Measurements from ENCODE around the gene SNRNP200. TPM values are rescaled to one million over a fixed set of nuclear protein-coding genes. Genes with fewer than 3 reads are reported as not detected.

The SNRNP200 gene
- total RNA-seq, 4 donors from 2014 or later = 73.7 to 106 (median 90.8) TPM

DNA sequence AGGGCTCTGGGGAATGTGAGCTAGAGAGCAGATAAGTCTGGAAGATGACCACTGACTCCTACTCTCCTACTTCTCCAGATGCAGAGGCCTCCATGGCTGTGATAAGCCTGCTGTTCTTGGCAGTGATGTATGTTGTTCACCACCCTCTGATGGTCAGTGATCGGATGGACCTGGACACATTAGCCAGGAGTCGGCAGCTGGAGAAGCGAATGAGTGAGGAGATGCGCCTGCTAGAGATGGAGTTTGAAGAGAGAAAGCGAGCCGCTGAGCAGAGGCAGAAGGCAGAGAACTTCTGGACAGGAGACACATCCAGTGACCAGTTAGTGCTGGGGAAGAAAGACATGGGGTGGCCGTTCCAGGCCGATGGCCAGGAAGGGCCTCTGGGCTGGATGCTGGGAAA lies 21.2 kb upstream of the SNRNP200 start:
- DNase-seq (ENCODE audit: extremely low spot score) = no peak
- H3K9me3 ChIP-seq = no peaks in the 10 kb centered on the region
- H3K4me1 ChIP-seq = peaks cover 17 to 26% (median 22%) of the 10 kb centered on the region in 4 donors
- H3K36me3 ChIP-seq = peaks cover 0 to 9% (median 0%) of the 10 kb centered on the region in 4 donors
- H3K4me3 ChIP-seq = no peak overlapping the region
- no peak overlapping the region for H3K27ac ChIP-seq (replicated peaks in 1 of 4)
- WGBS = 92% methylated on average over 8 of the region's 8 CpGs
- intact Hi-C loops (cut with DNase I) = no loop called here
- no peak for TF ChIP-seq CTCF (IDR thresholded peaks at IDR 0.05)
- TF ChIP-seq POLR2AphosphoS5 (IDR thresholded peaks at IDR 0.05) = no peak
- no peak for TF ChIP-seq EP300 (IDR thresholded peaks at IDR 0.05)
- no peak for TF ChIP-seq POLR2A (IDR thresholded peaks at IDR 0.05; ENCODE audit: low read depth)
- H3K27me3 ChIP-seq = peaks cover 3 to 53% (median 21%) of the 10 kb centered on the region in 4 donors

- WGBS = 45% methylated on average over 8 of the region's 8 CpGs
- TF ChIP-seq POLR2A (IDR thresholded peaks at IDR 0.05; ENCODE audit: low read depth) (no peak), POLR2AphosphoS5 (IDR thresholded peaks at IDR 0.05) (peak in 1 of 2 donors; percentile 21), CTCF (IDR thresholded peaks at IDR 0.05) (no peak), EP300 (IDR thresholded peaks at IDR 0.05) (no peak)
- peaks cover 3 to 59% (median 21%) of the 10 kb centered on the region in 4 donors for H3K27me3 ChIP-seq
These were observed 20.5 kb upstream of the SNRNP200 start for GRCh38 chr2:96325884-96326255.

GRCh38 chr2:96325041-96325883 lies 19.9 kb upstream of the SNRNP200 start, which contains the start of gene ITPRIPL1:
Gene ITPRIPL1 (plus strand): TSS chr2:96325317. CDS start chr2:96325840, 523 bp downstream.
- Histone ChIP-seq H3K27ac (replicated peaks in 1 of 4) (peak within 1 kb of the TSS; percentile 40 to 50 (median 48)), H3K4me3 (peak within 1 kb of the TSS; percentile 55 to 70 (median 58)), H3K27me3 (peaks cover 3 to 65% (median 21%) of the 10 kb centered on the region in 4 donors), H3K9me3 (no peaks in the 10 kb centered on the region), H3K36me3 (peaks cover 0 to 9% (median 0%) of the 10 kb centered on the region in 4 donors), H3K4me1 (peaks cover 25 to 35% (median 31%) of the 10 kb centered on the region in 4 donors)
- TF ChIP-seq EP300 (IDR thresholded peaks at IDR 0.05) = no peak
- no peak for DNase-seq (ENCODE audit: extremely low spot score)
- intact Hi-C loops (cut with DNase I) = no loop called here
- 10% methylated on average over 16 of the region's 58 CpGs for WGBS

More at GRCh38 chr2:96325884-96326255, 20.5 kb upstream of the SNRNP200 start:
- H3K4me1 ChIP-seq = peaks cover 24 to 33% (median 29%) of the 10 kb centered on the region in 4 donors
- H3K9me3 ChIP-seq = no peaks in the 10 kb centered on the region
- intact Hi-C loops (cut with DNase I) = no loop called here
- no peak for DNase-seq (ENCODE audit: extremely low spot score)
- H3K4me3 ChIP-seq = peak overlapping the region; percentile 55 to 70 (median 58)
- H3K27ac ChIP-seq (replicated peaks in 1 of 4) = peak overlapping the region in 2 of 4 donors; percentile 40 to 46
- H3K36me3 ChIP-seq = peaks cover 0 to 9% (median 0%) of the 10 kb centered on the region in 4 donors

DNA sequence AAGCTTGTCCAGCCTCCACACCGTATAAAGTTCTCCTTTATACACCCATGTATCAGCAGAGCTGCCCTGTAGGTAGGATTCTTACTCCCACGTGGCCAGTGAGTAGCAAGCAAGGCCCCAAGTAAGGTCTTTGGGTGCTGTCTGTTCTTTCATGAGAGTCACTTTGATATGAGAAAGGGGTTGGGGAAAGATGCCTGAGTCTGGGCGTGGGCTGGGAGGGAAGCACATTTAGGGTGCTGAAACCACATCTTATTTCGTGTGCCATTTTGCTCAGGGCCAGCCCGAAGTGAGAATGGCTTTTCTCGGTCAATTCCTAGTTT lies 19.3 kb upstream of the SNRNP200 start:
- intact Hi-C loops (cut with DNase I) = no loop called here
- DNase-seq (ENCODE audit: extremely low spot score) = no peak
- Histone ChIP-seq H3K27me3 (peaks cover 3 to 71% (median 22%) of the 10 kb centered on the region in 4 donors), H3K27ac (replicated peaks in 1 of 4) (peak overlapping the region; percentile 40 to 50 (median 48)), H3K9me3 (no peaks in the 10 kb centered on the region), H3K4me3 (peak overlapping the region; percentile 55 to 70 (median 58)), H3K4me1 (peaks cover 22 to 35% (median 31%) of the 10 kb centered on the region in 4 donors), H3K36me3 (peaks cover 0 to 9% (median 0%) of the 10 kb centered on the region in 4 donors)
- TF ChIP-seq CTCF (IDR thresholded peaks at IDR 0.05) (no peak), EP300 (IDR thresholded peaks at IDR 0.05) (no peak), POLR2A (IDR thresholded peaks at IDR 0.05; ENCODE audit: low read depth) (no peak), POLR2AphosphoS5 (IDR thresholded peaks at IDR 0.05) (no peak)
- 40% methylated on average over 6 of the region's 6 CpGs for WGBS

- Histone ChIP-seq H3K4me1 (peaks cover 22 to 35% (median 31%) of the 10 kb centered on the region in 4 donors), H3K27me3 (peaks cover 3 to 78% (median 24%) of the 10 kb centered on the region in 4 donors), H3K27ac (replicated peaks in 1 of 4) (no peak overlapping the region), H3K4me3 (no peak overlapping the region), H3K36me3 (peaks cover 0 to 9% (median 0%) of the 10 kb centered on the region in 4 donors), H3K9me3 (no peaks in the 10 kb centered on the region)
- TF ChIP-seq POLR2AphosphoS5 (IDR thresholded peaks at IDR 0.05) = no peak
- TF ChIP-seq CTCF (IDR thresholded peaks at IDR 0.05) = no peak
- no peak for TF ChIP-seq EP300 (IDR thresholded peaks at IDR 0.05)
- TF ChIP-seq POLR2A (IDR thresholded peaks at IDR 0.05; ENCODE audit: low read depth) = no peak
- WGBS = 100% methylated on average over 1 of the region's 1 CpG
- intact Hi-C loops (cut with DNase I) = no loop called here
- no peak for DNase-seq (ENCODE audit: extremely low spot score)
These were observed 18.5 kb upstream of the SNRNP200 start for GRCh38 chr2:96323849-96324248.
